Measurements from ENCODE around the gene FLNB.

Gene FLNB

GRCh38 chr3:58102976-58103451 is 94.8 kb downstream of the FLNB start:
- no peak overlapping the region for H3K4me3 ChIP-seq (ENCODE audit: low read depth, low read length)

- H3K4me3 ChIP-seq (ENCODE audit: low read depth, low read length): no peak overlapping the region
These were observed 95.9 kb downstream of the FLNB start for GRCh38 chr3:58104151-58104550.

DNA sequence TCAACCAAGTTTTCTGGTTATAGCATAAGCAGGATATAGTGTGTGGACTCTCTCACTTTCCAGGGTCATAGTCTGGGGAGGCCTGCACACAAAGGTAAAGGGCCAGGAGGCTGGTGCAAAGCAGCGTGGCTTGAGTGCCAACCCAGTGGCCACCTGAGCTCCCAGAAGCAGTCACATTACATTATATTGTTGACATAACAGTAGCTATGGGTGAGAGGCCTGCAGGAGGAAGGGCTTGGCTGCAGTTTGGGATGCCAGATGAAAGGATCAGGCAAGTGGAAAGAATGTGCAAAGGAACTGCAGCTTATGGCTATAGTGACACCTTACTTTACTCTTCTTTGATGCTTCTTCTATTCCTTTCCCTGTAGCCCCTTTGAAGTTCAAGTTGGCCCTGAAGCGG is 96.5 kb downstream of the FLNB start:
- no peak overlapping the region for H3K4me3 ChIP-seq (ENCODE audit: low read depth, low read length)

- H3K4me3 ChIP-seq (ENCODE audit: low read depth, low read length): no peak overlapping the region
These were observed 97.0 kb downstream of the FLNB start for GRCh38 chr3:58105196-58105595.

- no peak overlapping the region for H3K4me3 ChIP-seq (ENCODE audit: low read depth, low read length)
These were observed 97.8 kb downstream of the FLNB start for GRCh38 chr3:58106061-58106460.

GRCh38 chr3:58106640-58107039 is 98.4 kb downstream of the FLNB start:
- H3K4me3 ChIP-seq (ENCODE audit: low read depth, low read length): no peak overlapping the region

DNA sequence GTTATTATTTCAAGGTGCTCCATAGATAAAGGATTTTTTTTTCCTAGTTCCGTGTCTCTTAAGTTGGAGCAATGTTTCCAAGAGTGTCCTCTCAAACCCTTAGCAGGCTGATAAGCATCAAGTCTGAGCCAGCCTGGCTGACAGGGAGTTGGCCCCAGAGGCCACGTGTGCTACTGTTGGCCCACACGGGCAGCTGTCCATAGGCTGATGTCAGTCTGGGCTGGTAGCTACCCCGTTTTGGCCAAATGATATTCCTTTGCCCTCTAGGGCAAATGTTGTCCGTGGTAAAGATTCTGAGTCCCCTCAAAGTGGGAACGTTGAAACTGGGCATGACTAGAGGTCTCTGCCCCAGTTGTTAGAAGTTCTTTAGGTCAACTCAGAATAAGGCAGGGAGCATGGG is 99.4 kb downstream of the FLNB start:
- no peak overlapping the region for H3K4me3 ChIP-seq (ENCODE audit: low read depth, low read length)

DNA sequence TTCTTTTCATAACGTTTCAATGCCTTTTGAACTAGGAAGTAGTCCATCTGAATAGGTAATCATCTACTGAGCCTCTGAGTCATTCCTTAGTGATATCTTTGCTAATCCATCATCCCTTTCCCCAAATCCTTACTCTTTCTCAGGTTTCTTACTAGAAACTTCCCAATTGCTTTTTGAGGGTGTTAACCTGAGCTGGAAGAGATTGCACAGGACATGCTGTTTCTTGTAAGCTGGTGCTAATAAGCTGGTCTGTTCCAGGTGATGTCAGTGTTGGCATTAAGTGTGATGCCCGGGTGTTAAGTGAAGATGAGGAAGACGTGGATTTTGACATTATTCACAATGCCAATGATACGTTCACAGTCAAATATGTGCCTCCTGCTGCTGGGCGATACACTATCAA is 101.5 kb downstream of the FLNB start:
- H3K4me3 ChIP-seq (ENCODE audit: low read depth, low read length): no peak overlapping the region

GRCh38 chr3:58111513-58112184 is 103.4 kb downstream of the FLNB start:
- H3K4me3 ChIP-seq (ENCODE audit: low read depth, low read length): no peak overlapping the region

DNA sequence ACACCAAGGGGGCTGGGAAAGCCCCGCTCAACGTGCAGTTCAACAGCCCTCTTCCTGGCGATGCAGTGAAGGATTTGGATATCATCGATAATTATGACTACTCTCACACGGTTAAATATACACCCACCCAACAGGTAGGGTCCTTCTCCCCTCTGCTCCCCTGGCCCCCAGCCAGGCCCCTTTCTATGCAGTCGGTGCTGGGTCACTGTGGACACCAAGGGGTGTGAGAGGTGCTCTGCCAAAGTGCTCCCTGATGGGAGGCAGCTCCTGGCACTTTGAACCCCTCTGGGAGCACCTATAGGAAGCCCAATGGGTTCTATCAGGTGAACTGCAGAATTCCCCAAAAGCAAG is 103.9 kb downstream of the FLNB start:
- no peak overlapping the region for H3K4me3 ChIP-seq (ENCODE audit: low read depth, low read length)

DNA sequence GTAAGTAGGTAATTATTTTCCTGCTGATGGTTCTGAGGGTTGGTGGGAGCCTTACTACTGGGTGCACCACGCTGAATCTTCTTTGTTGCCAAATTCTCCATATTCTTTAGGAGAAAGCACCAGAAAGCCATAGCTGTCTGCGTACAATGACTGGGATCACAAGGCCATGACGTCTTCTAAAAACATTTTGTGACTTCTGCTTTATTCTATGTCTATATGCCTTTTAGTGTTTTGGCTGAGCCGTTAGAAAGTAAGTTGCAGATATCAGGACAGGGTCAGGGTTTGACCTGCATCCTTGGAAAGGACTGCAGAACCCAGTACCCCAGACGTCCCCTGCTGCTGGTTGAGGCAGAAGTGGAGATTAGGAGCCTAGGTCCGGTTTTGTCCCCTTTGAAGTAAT is 107.0 kb downstream of the FLNB start:
- H3K4me3 ChIP-seq (ENCODE audit: low read depth, low read length): no peak overlapping the region

GRCh38 chr3:58116161-58116955 is 108.1 kb downstream of the FLNB start:
- no peak overlapping the region for H3K4me3 ChIP-seq (ENCODE audit: low read depth, low read length)

DNA sequence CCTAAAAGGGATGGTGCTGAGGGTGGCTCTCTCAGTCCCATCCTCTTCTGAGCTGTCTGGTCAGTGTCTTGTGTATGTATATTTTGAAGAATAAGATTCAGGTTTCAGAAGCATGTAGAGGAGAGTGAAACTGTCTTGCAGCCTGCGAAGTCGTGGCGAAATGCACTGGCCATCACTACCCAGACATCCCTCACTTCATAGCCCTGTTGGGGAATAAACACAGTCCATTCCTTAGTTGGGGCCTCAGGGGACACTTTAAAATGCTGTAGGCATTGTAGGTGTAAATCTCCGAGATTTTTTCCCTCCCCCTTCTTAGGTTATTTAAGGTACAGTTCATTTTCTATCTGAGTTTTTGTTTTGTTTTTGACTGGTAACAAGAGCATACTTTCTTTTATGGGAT is 108.8 kb downstream of the FLNB start:
- H3K4me3 ChIP-seq (ENCODE audit: low read depth, low read length): no peak overlapping the region

GRCh38 chr3:58117561-58118181 is 109.4 kb downstream of the FLNB start:
- H3K4me3 ChIP-seq (ENCODE audit: low read depth, low read length): no peak overlapping the region

DNA sequence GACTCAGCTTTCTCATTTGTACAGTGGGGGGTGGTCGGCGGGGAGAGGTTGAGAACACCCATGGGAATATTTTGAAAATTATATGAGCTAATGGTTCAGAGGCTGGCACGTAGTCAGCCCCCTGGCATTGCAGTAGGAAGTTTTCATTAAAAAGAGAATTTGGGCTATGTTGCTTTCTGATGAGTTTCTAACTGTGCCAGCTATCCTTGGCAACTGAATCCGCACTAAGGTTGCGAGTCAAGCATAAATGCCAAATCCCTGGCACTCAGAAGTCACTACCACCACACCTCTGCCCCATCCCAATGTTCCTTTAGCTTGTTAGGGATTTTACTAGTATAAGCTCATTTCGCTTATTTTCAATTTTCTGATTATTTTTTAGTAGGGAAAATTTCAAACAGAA is 111.0 kb downstream of the FLNB start:
- no peak overlapping the region for H3K4me3 ChIP-seq (ENCODE audit: low read depth, low read length)

- H3K4me3 ChIP-seq (ENCODE audit: low read depth, low read length): no peak overlapping the region
These were observed 112.0 kb downstream of the FLNB start for GRCh38 chr3:58120075-58120812.

DNA sequence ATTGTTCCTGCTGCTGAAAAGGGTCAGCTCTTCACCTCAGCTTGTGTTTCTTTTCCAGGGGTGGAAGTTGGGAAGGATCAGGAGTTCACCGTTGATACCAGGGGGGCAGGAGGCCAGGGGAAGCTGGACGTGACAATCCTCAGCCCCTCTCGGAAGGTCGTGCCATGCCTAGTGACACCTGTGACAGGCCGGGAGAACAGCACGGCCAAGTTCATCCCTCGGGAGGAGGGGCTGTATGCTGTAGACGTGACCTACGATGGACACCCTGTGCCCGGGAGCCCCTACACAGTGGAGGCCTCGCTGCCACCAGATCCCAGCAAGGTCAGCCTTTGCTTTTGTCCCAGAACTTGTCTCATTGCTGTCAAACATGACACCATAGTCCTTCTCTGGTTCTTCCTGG is 113.0 kb downstream of the FLNB start:
- H3K4me3 ChIP-seq (ENCODE audit: low read depth, low read length): no peak overlapping the region

DNA sequence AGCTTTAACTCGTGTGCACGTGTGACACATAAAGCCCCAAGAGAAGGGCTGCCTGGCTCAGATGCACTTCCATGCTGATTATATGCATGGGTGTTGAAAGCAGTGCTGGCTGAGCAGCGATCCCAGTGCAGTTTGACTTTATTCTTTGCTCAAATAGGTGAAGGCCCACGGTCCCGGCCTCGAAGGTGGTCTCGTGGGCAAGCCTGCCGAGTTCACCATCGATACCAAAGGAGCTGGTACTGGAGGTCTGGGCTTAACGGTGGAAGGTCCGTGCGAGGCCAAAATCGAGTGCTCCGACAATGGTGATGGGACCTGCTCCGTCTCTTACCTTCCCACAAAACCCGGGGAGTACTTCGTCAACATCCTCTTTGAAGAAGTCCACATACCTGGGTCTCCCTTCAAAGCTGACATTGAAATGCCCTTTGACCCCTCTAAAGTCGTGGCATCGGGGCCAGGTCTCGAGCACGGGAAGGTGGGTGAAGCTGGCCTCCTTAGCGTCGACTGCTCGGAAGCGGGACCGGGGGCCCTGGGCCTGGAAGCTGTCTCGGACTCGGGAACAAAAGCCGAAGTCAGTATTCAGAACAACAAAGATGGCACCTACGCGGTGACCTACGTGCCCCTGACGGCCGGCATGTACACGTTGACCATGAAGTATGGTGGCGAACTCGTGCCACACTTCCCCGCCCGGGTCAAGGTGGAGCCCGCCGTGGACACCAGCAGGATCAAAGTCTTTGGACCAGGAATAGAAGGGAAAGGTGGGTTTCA is 114.9 kb downstream of the FLNB start:
- H3K4me3 ChIP-seq (ENCODE audit: low read depth, low read length): no peak overlapping the region

DNA sequence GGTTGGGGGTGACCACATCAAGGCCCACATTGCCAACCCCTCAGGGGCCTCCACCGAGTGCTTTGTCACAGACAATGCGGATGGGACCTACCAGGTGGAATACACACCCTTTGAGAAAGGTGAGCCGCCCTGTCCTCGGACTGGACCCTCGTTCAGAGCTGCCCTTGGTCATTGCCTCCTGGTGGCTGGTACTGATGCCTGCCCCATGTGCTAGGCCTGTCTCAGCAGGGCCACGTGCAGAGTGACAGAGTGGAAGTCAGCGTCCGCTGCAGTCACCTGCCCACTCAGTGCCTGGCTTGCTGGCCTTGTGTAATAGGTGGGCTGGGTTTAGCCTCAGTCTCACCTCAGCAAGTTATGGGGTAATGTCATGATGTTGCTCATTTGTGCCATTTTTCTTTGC is 116.2 kb downstream of the FLNB start:
- H3K4me3 ChIP-seq (ENCODE audit: low read depth, low read length): no peak overlapping the region

- no peak overlapping the region for H3K4me3 ChIP-seq (ENCODE audit: low read depth, low read length)
These were observed 121.0 kb downstream of the FLNB start for GRCh38 chr3:58129041-58129770.

All from iPS-11a (cell line).